Progenitor cell of endocrine pancreas (in vitro differentiated cells): ENCODE results near the gene TCF7. TPM values are rescaled to one million over a fixed set of nuclear protein-coding genes. Genes with fewer than 3 reads are reported as not detected.
"Not testable (repeated sequence)": the region's sequence is repeated elsewhere in the genome, so short reads cannot be mapped to it uniquely, and the experiment has no call there.

Experiments
- DNase-seq: peaks from one replicate; pipeline ENCODE4 v3.0.0; 2021; ENCODE audit warnings: low spot score; ENCODE audit not compliant: unreplicated experiment
- H3K27ac Mint-ChIP-seq: 2 replicates; pipeline ENCODE4 v1.8.0; 2021; ENCODE audit warnings: mild to moderate bottlenecking, moderate library complexity, mixed read lengths
- H3K27me3 Mint-ChIP-seq: 2 replicates; pipeline ENCODE4 v1.8.0; 2021; ENCODE audit warnings: mixed read lengths
- H3K36me3 Mint-ChIP-seq: 2 replicates; pipeline ENCODE4 v1.8.0; 2022; ENCODE audit warnings: mixed read lengths; ENCODE audit not compliant: insufficient read depth
- H3K4me1 Mint-ChIP-seq: 2 replicates; pipeline ENCODE4 v1.8.0; 2021; ENCODE audit warnings: low read depth, mixed read lengths
- H3K4me3 Mint-ChIP-seq: 2 replicates; pipeline ENCODE4 v1.8.0; 2021; ENCODE audit warnings: low read depth, mild to moderate bottlenecking, moderate library complexity, mixed read lengths
- H3K9me3 Mint-ChIP-seq: 2 replicates; pipeline ENCODE4 v1.8.0; 2021; ENCODE audit warnings: low read depth, mixed read lengths
- CTCF ChIP-seq: fragments of 200-600 bp; sonication (generic); IDR thresholded peaks from one replicate; pipeline ENCODE4 v1.5.0; 2021; ENCODE audit warnings: antibody characterized with exemption, mild to moderate bottlenecking; ENCODE audit not compliant: unreplicated experiment
- total RNA-seq: library from RNA; stranded (reverse); gene quantifications from 2 replicates; pipeline ENCODE4 v1.2.1, GENCODE V29; 2021

The TCF7 gene
- total RNA-seq, 1 donor from 2014 or later: 14.4 TPM

- DNase-seq: no peak
- Mint-ChIP-seq H3K4me3 (no peak overlapping the region), H3K4me1 (peaks cover 11% of the 10 kb centered on the region), H3K27me3 (no peaks in the 10 kb centered on the region), H3K27ac (peak overlapping the region; percentile 77), H3K9me3 (no peaks in the 10 kb centered on the region), H3K36me3 (peaks cover 14% of the 10 kb centered on the region)
- TF ChIP-seq CTCF: no peak
These were observed 35.3 kb downstream of the TCF7 start for GRCh38 chr5:134149571-134150303.

GRCh38 chr5:134151723-134152122 lies 37.2 kb downstream of the TCF7 start:
- no peaks in the 10 kb centered on the region for H3K9me3 Mint-ChIP-seq
- H3K36me3 Mint-ChIP-seq: peaks cover 17% of the 10 kb centered on the region
- peaks cover 11% of the 10 kb centered on the region for H3K4me1 Mint-ChIP-seq
- TF ChIP-seq CTCF: no peak
- no peaks in the 10 kb centered on the region for H3K27me3 Mint-ChIP-seq
- no peak overlapping the region for H3K4me3 Mint-ChIP-seq
- DNase-seq: no peak
- H3K27ac Mint-ChIP-seq: no peak overlapping the region

- H3K27ac Mint-ChIP-seq, H3K9me3 Mint-ChIP-seq, H3K4me3 Mint-ChIP-seq, H3K27me3 Mint-ChIP-seq, DNase-seq: not testable (repeated sequence)
- H3K36me3 Mint-ChIP-seq: peaks cover 17% of the 10 kb centered on the region
- H3K4me1 Mint-ChIP-seq: peaks cover 11% of the 10 kb centered on the region
These were observed 37.8 kb downstream of the TCF7 start for GRCh38 chr5:134152173-134152832.

- no peak overlapping the region for H3K27ac Mint-ChIP-seq
- TF ChIP-seq CTCF: no peak
- peaks cover 11% of the 10 kb centered on the region for H3K4me1 Mint-ChIP-seq
- H3K27me3 Mint-ChIP-seq: no peaks in the 10 kb centered on the region
- peaks cover 19% of the 10 kb centered on the region for H3K36me3 Mint-ChIP-seq
- H3K9me3 Mint-ChIP-seq: no peaks in the 10 kb centered on the region
- no peak for DNase-seq
- no peak overlapping the region for H3K4me3 Mint-ChIP-seq
These were observed 38.8 kb downstream of the TCF7 start for GRCh38 chr5:134153241-134153640.

- H3K27ac Mint-ChIP-seq: no peak overlapping the region
- H3K36me3 Mint-ChIP-seq: peaks cover 22% of the 10 kb centered on the region
- H3K9me3 Mint-ChIP-seq: no peaks in the 10 kb centered on the region
- DNase-seq: no peak
- H3K4me1 Mint-ChIP-seq: peaks cover 11% of the 10 kb centered on the region
- H3K4me3 Mint-ChIP-seq: no peak overlapping the region
- TF ChIP-seq CTCF: no peak
- no peaks in the 10 kb centered on the region for H3K27me3 Mint-ChIP-seq
These were observed 39.2 kb downstream of the TCF7 start for GRCh38 chr5:134153657-134154056.
